HCT116 (cell line): ENCODE measurements around the gene TMEM132D. TPM values are rescaled to one million over a fixed set of nuclear protein-coding genes. Genes with fewer than 3 reads are reported as not detected.

Experiments used
- ATAC-seq: fragments of 200-7000 bp; cut with Tn5 transposase; 2 replicates; pipeline ENCODE4 v1.9.1; 2020; ENCODE audit warnings: mild to moderate bottlenecking, moderate library complexity
- BruUV-seq: library from RNA; stranded (reverse); fragments of 400-500 nt; replicated peaks from 2 replicates; lab custom pipeline; 2021; lab: Mats Ljungman, UMichigan
- CTCF ChIA-PET: fragments of 300-600 bp; sonication (Branson Sonifier 250); formaldehyde crosslinking; loops from one replicate; lab custom pipeline; 2021; ENCODE audit warnings: antibody characterized with exemption; lab: Charles Lee
- POLR2A ChIA-PET: fragments of 300-600, 350-600 bp; sonication (Branson Sonifier 250); formaldehyde crosslinking; loops from one replicate; lab custom pipeline; 2021; ENCODE audit warnings: antibody characterized with exemption; lab: Charles Lee
- RAD21 ChIA-PET, 2 experiments: fragments of 300-600 bp; sonication (Branson Sonifier 250); formaldehyde crosslinking; loops; one replicate each; lab custom pipeline; 2023; ENCODE audit warnings: low total read pairs in 2 of 2; ENCODE audit not compliant: uncharacterized antibody in 2 of 2, unreplicated experiment in 2 of 2, low non-redundant PET in 1 of 2; lab: Charles Lee
- DNase-seq: peaks from one replicate; pipeline ENCODE4 v3.0.0-alpha.2; 2010; ENCODE audit warnings: low read depth, low spot score
- H2AFZ ChIP-seq: fragments of 200-600 bp; shearing (Covaris generic), sonication (generic); 2 replicates; pipeline ENCODE4 v1.6.1; 2017; ENCODE audit warnings: low read depth, mixed run types, mixed read lengths, antibody characterized with exemption, low read length; ENCODE audit not compliant: poor library complexity, severe bottlenecking
- H3K27ac ChIP-seq: 2 replicates; pipeline ENCODE4 v1.5.1; 2012; ENCODE audit warnings: low read depth, low read length
- H3K27me3 ChIP-seq: fragments of 200-600 bp; sonication (generic); 2 replicates; pipeline ENCODE4 v1.6.1; 2016; ENCODE audit warnings: mixed run types, low read length, mixed read lengths; ENCODE audit not compliant: insufficient read depth
- H3K36me3 ChIP-seq, 2 experiments: fragments of 200-500 bp in 1 of 2; fragments of 200-600 bp in 1 of 2; sonication (Bioruptor generic) in 1 of 2; sonication (generic) in 1 of 2; 2 replicates each; pipeline versions ENCODE4 v1.5.1 to v1.6.1; 2014 to 2016; ENCODE audit warnings: low read length in 2 of 2, inconsistent platforms in 1 of 2, mixed read lengths in 1 of 2, mixed run types in 1 of 2; ENCODE audit not compliant: insufficient read depth in 2 of 2, control insufficient read depth in 1 of 2
- H3K4me1 ChIP-seq, 2 experiments: fragments of 200-600 bp in 1 of 2; sonication (generic) in 1 of 2; 2 replicates each; pipeline versions ENCODE4 v1.5.1 to v1.6.1; 2012 to 2017; ENCODE audit warnings: low read length in 2 of 2, inconsistent platforms in 1 of 2, mild to moderate bottlenecking in 1 of 2, mixed read lengths in 1 of 2, mixed run types in 1 of 2, moderate library complexity in 1 of 2; ENCODE audit not compliant: insufficient read depth in 2 of 2, control insufficient read depth in 1 of 2
- H3K4me2 ChIP-seq: fragments of 200-600 bp; sonication (generic); 2 replicates; pipeline ENCODE4 v1.6.1; 2017; ENCODE audit warnings: mixed run types, low read length, mixed read lengths
- H3K4me3 ChIP-seq, 2 experiments: fragments of 200-600 bp in 1 of 2; sonication (generic) in 1 of 2; replicated peaks in 1 of 2; 2 replicates each; pipeline ENCODE4 v1.5.1; 2011 to 2016; ENCODE audit warnings: low read length in 2 of 2, control low read depth in 1 of 2, low read depth in 1 of 2, mild to moderate bottlenecking in 1 of 2, mixed read lengths in 1 of 2, mixed run types in 1 of 2
- H3K79me2 ChIP-seq: fragments of 200-600 bp; sonication (generic); 2 replicates; pipeline ENCODE4 v1.6.1; 2017; ENCODE audit warnings: mild to moderate bottlenecking, mixed run types, low read length, moderate library complexity, mixed read lengths; ENCODE audit not compliant: insufficient read depth
- H3K9ac ChIP-seq: fragments of 200-600 bp; sonication (generic); 2 replicates; pipeline ENCODE4 v1.6.1; 2016; ENCODE audit warnings: low read length, mixed read lengths
- H3K9me2 ChIP-seq: fragments of 200-600 bp; sonication (generic), shearing (Covaris generic); 2 replicates; pipeline ENCODE4 v1.6.1; 2017; ENCODE audit warnings: mixed run types, mild to moderate bottlenecking, moderate library complexity; ENCODE audit not compliant: insufficient read depth
- H3K9me3 ChIP-seq, 2 experiments: fragments of 200-500 bp in 1 of 2; fragments of 200-600 bp in 1 of 2; sonication (Bioruptor generic) in 1 of 2; sonication (generic) in 1 of 2; 2 replicates each; pipeline ENCODE4 v1.6.1; 2014 to 2017; ENCODE audit warnings: low read length in 2 of 2, mixed read lengths in 2 of 2, inconsistent platforms in 1 of 2, low read depth in 1 of 2, mild to moderate bottlenecking in 1 of 2, mixed run types in 1 of 2, moderate library complexity in 1 of 2; ENCODE audit not compliant: control insufficient read depth in 1 of 2, insufficient read depth in 1 of 2
- H4K20me1 ChIP-seq: fragments of 200-600 bp; sonication (generic), shearing (Covaris generic); 2 replicates; pipeline ENCODE4 v1.6.1; 2017; ENCODE audit warnings: mixed run types, mild to moderate bottlenecking, moderate library complexity; ENCODE audit not compliant: insufficient read depth
- CBX3 ChIP-seq: IDR thresholded peaks from 2 replicates; pipeline ENCODE4 v1.6.1; 2012; ENCODE audit warnings: low read depth
- EGR1 ChIP-seq: IDR thresholded peaks from 2 replicates; pipeline ENCODE4 v1.6.1; 2012; ENCODE audit warnings: low read depth
- ELF1 ChIP-seq: IDR thresholded peaks from 2 replicates; pipeline ENCODE4 v1.6.1; 2012; ENCODE audit warnings: low read depth, borderline replicate concordance
- EZH2 ChIP-seq: fragments of 200-600 bp; sonication (generic); IDR thresholded peaks from 2 replicates; pipeline ENCODE4 v1.6.1; 2017; ENCODE audit warnings: antibody characterized with exemption, mixed run types
- EZH2phosphoT487 ChIP-seq: fragments of 200-600 bp; IDR thresholded peaks from 2 replicates; pipeline ENCODE4 v1.6.1; 2018; ENCODE audit warnings: antibody characterized with exemption, borderline replicate concordance
- FOSL1 ChIP-seq: IDR thresholded peaks from 2 replicates; pipeline ENCODE4 v1.6.1; 2012; ENCODE audit warnings: low read depth
- JUND ChIP-seq: IDR thresholded peaks from 2 replicates; pipeline ENCODE4 v1.6.1; 2012
- MAX ChIP-seq: IDR thresholded peaks from 2 replicates; pipeline ENCODE4 v1.6.1; 2012
- RAD21 ChIP-seq: IDR thresholded peaks from 2 replicates; pipeline ENCODE4 v1.6.1; 2012; ENCODE audit warnings: low read depth, mild to moderate bottlenecking
- REST ChIP-seq: IDR thresholded peaks from 2 replicates; pipeline ENCODE4 v1.6.1; 2012; ENCODE audit warnings: low read depth
- SIN3A ChIP-seq: IDR thresholded peaks from 2 replicates; pipeline ENCODE4 v1.6.1; 2012; ENCODE audit warnings: low read depth
- SP1 ChIP-seq: IDR thresholded peaks from 2 replicates; pipeline ENCODE4 v1.6.1; 2012; ENCODE audit warnings: low read depth
- SRF ChIP-seq: IDR thresholded peaks from 2 replicates; pipeline ENCODE4 v1.6.1; 2012; ENCODE audit warnings: low read depth
- YY1 ChIP-seq: IDR thresholded peaks from 2 replicates; pipeline ENCODE4 v1.6.1; 2011; ENCODE audit warnings: low read length, low read depth, moderate library complexity, mild to moderate bottlenecking; ENCODE audit not compliant: insufficient replicate concordance; ENCODE audit errors: extremely low read depth
- ZBTB33 ChIP-seq: IDR thresholded peaks from 2 replicates; pipeline ENCODE4 v1.6.1; 2011; ENCODE audit warnings: mild to moderate bottlenecking, low read length, moderate library complexity; ENCODE audit not compliant: insufficient replicate concordance; ENCODE audit errors: extremely low read depth
- ZFX ChIP-seq: fragments of 450-650 bp; IDR thresholded peaks from 2 replicates; pipeline ENCODE4 v1.6.1; 2017
- ZNF274 ChIP-seq: fragments of 200-500 bp; sonication (Bioruptor generic); IDR thresholded peaks from 2 replicates; pipeline ENCODE4 v1.6.1; 2014; ENCODE audit warnings: mild to moderate bottlenecking, low read depth, low read length, inconsistent platforms
- intact Hi-C: fragments of 100-400 bp; cut with micrococcal nuclease; formaldehyde crosslinking; loops from 2 replicates; pipeline ENCODE4 v1.10.0; 2022
- total RNA-seq: library from RNA; stranded (reverse); gene quantifications from one replicate; pipeline ENCODE4 v1.2.1, GENCODE V29; 2021; ENCODE audit not compliant: unreplicated experiment

The TMEM132D gene
- total RNA-seq, 1 experiment from 2014 or later: not detected

GRCh38 chr12:129381715-129382114 lies 522.1 kb downstream of the TMEM132D start:
- DNase-seq (no peak), ATAC-seq (no peak)
- Histone ChIP-seq H3K9ac (no peak overlapping the region), H3K4me3 (no peak overlapping the region), H3K27ac (no peak overlapping the region), H4K20me1 (no peaks in the 10 kb centered on the region), H3K9me3 (peaks cover 33 to 48% of the 10 kb centered on the region in 2 experiments; a peak in 3 of 4 replicates), H3K36me3 (no peaks in the 10 kb centered on the region), H3K4me1 (no peaks in the 10 kb centered on the region), H2AFZ (no peak overlapping the region), H3K79me2 (no peaks in the 10 kb centered on the region), H3K9me2 (no peaks in the 10 kb centered on the region), H3K4me2 (no peak overlapping the region), H3K27me3 (no peaks in the 10 kb centered on the region)
- CTCF ChIA-PET: no interaction called here
- TF ChIP-seq ELF1: no peak
- TF ChIP-seq CBX3: no peak
- no peak for TF ChIP-seq RAD21
- TF ChIP-seq EZH2: no peak
- no peak for TF ChIP-seq SIN3A
- no peak for TF ChIP-seq SP1
- TF ChIP-seq ZNF274: no peak
- no peak for TF ChIP-seq REST
- no peak for TF ChIP-seq MAX
- no peak for TF ChIP-seq YY1
- no peak for TF ChIP-seq JUND
- TF ChIP-seq EZH2phosphoT487: no peak
- no peak for TF ChIP-seq ZBTB33
- no peak for TF ChIP-seq EGR1
- no peak for TF ChIP-seq SRF
- no peak for TF ChIP-seq ZFX
- no peak for TF ChIP-seq FOSL1
- RAD21 ChIA-PET: no interaction called here
- POLR2A ChIA-PET: no interaction called here
- intact Hi-C loops: no loop called here
- BruUV-seq: no TSS peak
